HG03159 (cell line): ENCODE data around the gene STK17A.
A peak's percentile ranks its signal among the peaks of the same experiment; 100 is the strongest.
"Not testable (repeated sequence)": the region's sequence is repeated elsewhere in the genome, so short reads cannot be mapped to it uniquely, and the experiment has no call there.

ENCODE experiments used
- ATAC-seq: cut with Tn5 transposase; IDR thresholded peaks from one replicate; pipeline ENCODE4 v1.9.1; 2021; ENCODE audit warnings: mild to moderate bottlenecking, moderate library complexity; ENCODE audit not compliant: unreplicated experiment

STK17A gene

DNA sequence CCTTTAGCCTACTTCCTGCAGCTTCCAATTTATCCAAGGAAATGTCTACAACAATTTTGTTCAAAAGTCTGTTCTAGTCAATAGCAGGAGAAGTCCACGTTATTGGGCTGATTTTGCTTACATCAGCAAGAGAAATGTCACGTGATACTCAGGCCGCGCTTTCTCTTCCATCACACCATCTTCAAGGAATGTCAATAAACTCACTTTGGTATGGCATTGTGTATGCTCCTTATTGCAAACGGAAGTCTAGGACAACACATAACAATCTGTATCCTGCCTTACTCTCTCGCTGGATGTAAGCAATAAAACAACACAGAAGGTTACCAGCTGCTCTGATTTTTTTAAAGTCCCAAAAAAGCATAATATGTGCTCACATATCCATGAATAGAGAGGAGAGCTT is 17.1 kb upstream of the STK17A start:
- ATAC-seq, result no peak

GRCh38 chr7:43568529-43568928 is 14.4 kb upstream of the STK17A start:
- ATAC-seq, result no peak

GRCh38 chr7:43569424-43569823 is 13.5 kb upstream of the STK17A start:
- peak; percentile 59 for ATAC-seq

GRCh38 chr7:43570688-43571365 is 12.1 kb upstream of the STK17A start:
- no peak for ATAC-seq

DNA sequence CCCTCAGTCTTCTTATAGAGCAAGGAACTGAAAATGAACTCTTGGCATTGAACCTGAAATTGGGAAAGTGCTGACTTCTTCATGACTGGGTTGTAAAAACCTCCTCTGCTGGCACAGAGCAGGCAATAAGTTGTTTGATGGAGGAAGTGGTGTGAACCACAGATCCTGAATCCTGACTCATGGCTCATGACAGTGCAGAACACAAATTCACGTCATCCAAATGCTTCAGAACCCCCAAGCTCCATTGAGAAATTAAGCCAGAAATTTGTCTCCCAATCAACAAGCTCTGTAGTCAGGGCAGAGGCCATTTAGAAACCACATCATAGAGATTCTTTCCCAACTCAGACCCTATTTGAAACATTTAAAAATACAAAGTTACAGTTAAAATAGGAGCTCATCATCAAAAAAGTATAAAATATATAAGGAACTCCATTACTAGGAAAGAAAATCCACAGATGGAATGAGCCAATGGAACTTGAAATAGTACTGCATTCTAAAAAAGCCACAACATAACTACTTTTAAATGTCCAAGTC is 10.3 kb upstream of the STK17A start:
- peak; percentile 52 for ATAC-seq

GRCh38 chr7:43573832-43574231 is 9.1 kb upstream of the STK17A start:
- ATAC-seq, result not testable (repeated sequence)

DNA sequence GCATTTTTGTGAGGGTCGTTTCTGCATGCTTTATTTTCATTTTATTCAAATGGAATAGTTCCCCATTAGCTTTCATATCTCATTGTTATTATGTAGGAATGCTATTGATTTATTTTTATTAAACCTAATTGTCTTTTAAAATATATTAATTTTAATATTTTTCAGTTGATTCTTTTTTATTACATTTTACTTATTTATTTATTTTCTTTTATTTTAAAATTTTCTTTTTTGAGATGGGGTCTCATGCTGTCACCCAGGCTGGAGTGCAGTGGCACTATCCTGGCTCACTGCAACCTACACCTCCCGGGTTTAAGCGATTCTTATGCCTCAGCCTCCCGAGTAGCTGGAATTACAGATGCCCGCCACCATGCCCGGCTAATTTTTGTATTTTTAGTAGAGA is 7.4 kb upstream of the STK17A start:
- ATAC-seq, result no peak

DNA sequence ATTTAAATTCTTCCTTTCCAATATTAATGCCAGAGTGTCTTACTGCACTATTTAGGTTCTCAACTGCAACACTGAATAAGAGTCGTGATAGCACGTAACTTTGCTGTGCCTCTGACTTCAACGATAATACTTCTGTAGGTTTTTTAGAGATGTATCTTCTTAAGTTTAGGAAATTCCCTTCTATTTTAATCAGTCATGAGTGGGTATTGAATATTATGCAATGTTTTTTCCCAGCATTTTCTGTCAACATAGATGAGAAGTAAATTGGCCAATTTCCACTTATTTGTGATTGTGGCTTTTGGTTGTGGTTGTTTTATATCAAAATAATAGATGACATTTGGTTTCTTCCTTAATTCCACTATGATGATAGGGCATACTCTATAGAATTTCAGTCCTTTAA is 6.7 kb upstream of the STK17A start:
- ATAC-seq, result no peak

DNA sequence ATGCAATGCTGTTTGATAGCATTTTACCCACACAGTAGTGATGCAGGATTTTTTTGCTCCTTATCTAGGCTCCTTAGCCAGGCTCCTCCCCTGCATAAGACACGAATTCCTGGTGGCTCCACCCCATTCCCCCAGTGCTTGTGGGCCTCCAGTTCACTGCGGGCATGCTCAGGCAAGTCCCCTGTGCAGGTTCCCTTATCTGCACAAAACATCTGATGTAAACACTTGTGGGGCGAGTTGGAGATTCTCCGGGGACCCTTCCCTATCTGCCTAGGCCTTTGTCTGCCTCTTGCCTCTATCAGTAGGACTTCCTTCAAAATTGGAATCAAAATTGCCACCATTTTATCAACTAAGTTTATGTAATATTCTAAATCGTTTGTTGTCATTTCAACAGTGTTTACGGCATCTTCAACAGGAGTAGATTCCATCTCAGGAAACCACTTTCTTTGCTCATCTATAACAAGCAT is 5.4 kb upstream of the STK17A start:
- no peak for ATAC-seq

- ATAC-seq, result peak; percentile 15
Observed at GRCh38 chr7:43583424-43584194, 701 bp downstream of the STK17A start.

DNA sequence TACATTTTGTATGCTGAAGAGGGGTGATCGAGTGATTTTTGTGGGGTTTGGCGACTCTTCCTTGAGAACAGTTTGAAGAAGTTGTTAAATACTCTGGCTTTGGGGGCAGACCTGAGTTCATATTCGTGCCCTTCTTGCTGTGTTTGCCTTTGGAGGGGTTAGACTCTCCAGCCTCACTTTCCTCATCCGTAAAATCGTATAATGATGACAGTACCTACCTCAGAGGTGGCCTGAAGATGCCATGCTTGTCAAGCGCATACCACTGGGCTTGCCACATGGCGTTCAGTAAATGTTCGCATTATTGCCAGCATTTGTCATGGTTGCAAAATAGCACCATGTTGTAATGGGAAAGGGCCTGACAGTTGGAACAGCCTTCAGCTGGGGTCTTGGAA is 1.3 kb downstream of the STK17A start:
- ATAC-seq, result peak; percentile 0

DNA sequence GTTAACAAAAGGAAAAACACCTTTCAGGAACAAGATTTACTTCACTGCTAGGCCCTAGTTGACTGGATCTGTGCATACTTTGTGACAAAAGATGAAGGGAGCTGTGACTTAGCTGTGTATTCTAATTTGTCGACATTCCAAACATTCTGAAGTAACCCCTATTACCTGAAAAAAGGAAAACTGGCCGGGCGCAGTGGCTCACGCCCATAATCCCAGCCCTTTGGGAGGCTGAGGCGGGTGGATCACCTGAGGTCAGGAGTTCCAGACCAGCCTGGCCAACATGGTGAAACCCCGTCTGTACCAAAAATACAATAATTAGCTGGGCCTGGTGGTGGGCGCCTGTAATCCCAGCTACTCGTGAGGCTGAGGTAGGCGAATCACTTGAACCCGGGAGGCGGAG is 1.8 kb downstream of the STK17A start:
- not testable (repeated sequence) for ATAC-seq

GRCh38 chr7:43585562-43585961 is 2.7 kb downstream of the STK17A start:
- no peak for ATAC-seq

DNA sequence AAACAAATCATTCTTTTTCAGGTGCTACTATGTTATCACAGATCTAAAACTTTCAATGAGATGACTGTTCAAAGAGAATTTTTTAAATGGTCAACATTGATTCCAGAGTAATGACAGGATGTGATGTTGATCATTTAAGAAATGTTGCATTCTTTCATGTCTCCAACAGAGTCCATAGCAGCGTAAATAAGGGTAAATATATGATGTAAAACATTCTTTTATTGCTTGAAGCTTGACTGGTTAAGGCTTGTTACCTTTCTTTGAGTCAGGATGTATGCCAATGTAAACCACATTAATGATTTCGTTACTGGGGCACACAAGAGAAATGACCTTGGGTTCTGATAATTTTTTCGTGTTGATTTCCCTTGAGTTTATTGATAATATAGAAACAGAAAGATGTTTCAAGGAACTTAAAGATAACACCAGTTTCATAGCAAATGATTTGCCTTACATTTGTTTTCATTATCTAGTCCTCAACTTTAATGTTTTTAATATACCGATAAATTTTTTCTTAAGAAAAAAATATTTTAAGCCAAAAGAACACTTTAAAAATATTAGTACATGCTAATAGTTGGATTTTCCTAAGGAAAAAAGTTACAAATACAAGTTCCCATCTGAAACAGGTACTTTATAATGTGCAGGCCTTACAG is 3.5 kb downstream of the STK17A start:
- no peak for ATAC-seq

- ATAC-seq, result no peak
Observed at GRCh38 chr7:43588477-43589132, 5.7 kb downstream of the STK17A start.

DNA sequence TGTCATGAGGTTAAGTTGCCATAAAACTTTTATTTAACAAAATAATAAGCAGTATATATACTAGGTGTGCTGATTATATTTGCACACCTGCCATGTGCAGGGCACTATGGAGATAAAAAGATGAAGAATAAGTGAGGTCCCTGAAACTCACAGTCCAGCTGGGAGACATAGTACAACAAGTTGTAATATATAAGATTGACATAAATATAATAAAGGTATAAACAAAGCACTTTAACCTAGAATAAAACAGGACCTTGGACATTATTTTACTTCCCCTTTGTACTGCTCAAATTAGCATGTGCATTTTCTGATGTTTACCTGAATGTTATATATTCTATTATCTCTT is 6.2 kb downstream of the STK17A start:
- ATAC-seq, result no peak

- ATAC-seq, result no peak
Observed at GRCh38 chr7:43589728-43590127, 6.8 kb downstream of the STK17A start.

DNA sequence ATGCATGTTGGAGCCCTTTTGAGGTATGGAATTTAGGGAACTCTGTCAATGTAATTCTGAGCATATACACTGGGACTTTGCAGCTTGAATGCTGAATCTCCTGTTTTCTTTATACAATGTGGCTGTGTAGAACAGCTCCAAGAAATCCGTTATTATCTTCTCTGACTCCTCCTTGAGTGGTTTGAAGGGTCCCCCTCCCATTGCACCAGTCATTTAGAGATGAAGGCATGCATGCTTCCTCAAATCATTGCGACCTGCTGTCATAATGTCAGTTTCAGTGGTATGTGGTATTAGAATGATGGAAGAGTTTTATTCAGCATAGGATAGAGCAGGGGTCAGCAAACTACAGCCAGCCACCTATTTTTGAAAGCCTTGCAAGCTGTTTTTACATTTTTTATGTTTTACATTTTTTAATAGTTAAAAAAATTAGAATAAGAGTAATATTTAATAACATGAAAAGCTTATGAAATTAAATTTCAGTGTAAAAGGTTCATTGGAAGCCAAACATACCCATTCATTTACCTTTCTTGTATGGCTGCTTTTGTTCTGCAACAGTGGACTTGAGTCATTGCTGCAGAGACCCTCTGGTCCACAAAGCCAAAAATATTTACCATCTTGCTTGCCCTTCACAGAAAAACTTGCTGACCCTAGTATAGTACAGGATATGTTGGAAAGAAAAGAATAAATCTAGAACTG is 8.1 kb downstream of the STK17A start:
- ATAC-seq, result peak; percentile 74

DNA sequence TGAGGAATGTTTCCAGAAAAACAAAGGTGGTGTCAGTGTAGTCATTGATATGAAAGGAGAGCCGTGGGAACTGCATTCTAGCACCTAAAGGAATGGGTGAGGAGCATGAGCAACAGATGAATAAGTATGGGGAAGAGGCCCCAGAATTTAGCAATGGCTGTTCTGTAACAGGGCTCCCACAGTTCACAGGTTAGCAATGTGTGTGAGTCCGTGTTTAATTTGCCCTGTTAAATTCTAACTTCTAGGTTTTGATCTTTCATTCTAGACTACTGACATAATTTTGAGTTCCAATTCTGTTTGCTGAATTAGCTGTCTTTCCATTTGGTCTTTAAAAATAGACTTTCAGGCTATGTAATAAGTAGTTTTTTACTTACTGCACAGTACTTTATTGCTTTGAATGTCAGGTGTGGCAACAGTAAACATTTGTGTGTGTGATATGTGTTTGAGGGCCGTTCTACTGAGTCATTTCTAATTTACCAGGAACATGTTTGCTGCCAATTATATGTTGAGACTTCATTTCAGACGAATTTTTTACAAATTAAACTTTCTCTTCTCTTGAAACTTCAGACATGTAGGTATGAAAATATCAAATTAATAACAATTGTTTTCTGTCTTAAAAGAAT is 8.8 kb downstream of the STK17A start:
- ATAC-seq, result no peak

DNA sequence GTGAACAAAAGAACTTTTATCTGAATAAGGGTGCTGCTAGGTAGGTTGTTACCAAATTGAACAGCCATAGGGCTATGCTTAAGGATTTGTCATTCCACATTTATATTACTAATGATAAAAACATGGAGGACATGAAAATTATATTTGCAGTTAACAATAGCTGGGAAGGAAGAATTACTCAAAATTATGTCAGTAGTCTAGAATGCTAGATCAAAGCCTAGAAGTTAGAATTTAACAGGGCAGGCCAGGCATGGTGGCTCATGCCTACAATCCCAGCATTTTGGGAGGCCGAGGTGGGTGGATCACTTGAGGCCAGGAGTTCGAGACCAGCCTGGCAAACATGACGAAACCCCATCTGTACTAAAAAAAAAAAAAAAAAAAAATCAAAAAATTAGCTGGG is 9.4 kb downstream of the STK17A start:
- ATAC-seq, result no peak
